H1 (cell line): ENCODE data around the gene DHDH. TPM values are rescaled to one million over a fixed set of nuclear protein-coding genes. Genes with fewer than 3 reads are reported as not detected.

Experiments
- CTCF ChIA-PET: fragments of 300-600 bp; sonication (Branson Sonifier 250); formaldehyde crosslinking; loops from one replicate; lab custom pipeline; 2021; ENCODE audit not compliant: partially characterized antibody; lab: Charles Lee
- POLR2A ChIA-PET: fragments of 300-600 bp; sonication (Branson Sonifier 250); formaldehyde crosslinking; loops from one replicate; lab custom pipeline; 2021; ENCODE audit warnings: inconsistent platforms; ENCODE audit not compliant: partially characterized antibody; lab: Charles Lee
- DNase-seq, 2 experiments: peaks; one replicate each; pipeline versions ENCODE4 v3.0.0 to v3.0.0-alpha.2; 2010 to 2022; ENCODE audit warnings: low spot score in 2 of 2, low read depth in 1 of 2, mixed read lengths in 1 of 2
- FAIRE-seq: peaks from 2 replicates; lab custom pipeline; 2011; peaks lifted over from hg19 to GRCh38; lab: Jason Lieb, UNC
- H2AFZ ChIP-seq: 2 replicates; pipeline ENCODE4 v1.8.1; 2012; ENCODE audit warnings: low read length, inconsistent platforms
- H2AK5ac ChIP-seq: 2 replicates; pipeline ENCODE4 v1.6.1; 2013; ENCODE audit warnings: low read depth, low read length
- H2BK120ac ChIP-seq: replicated peaks from 2 replicates; pipeline ENCODE3; 2013; ENCODE audit warnings: low read depth, low read length, inconsistent platforms
- H2BK12ac ChIP-seq: 2 replicates; pipeline ENCODE4 v1.6.1; 2013; ENCODE audit warnings: low read depth, low read length
- H2BK15ac ChIP-seq: 2 replicates; pipeline ENCODE4 v1.6.1; 2013; ENCODE audit warnings: low read length
- H2BK20ac ChIP-seq: 2 replicates; pipeline ENCODE4 v1.6.1; 2013; ENCODE audit warnings: low read length
- H2BK5ac ChIP-seq: 2 replicates; pipeline ENCODE4 v1.6.1; 2013; ENCODE audit warnings: low read depth, low read length
- H3K14ac ChIP-seq: 2 replicates; pipeline ENCODE4 v1.6.1; 2013; ENCODE audit warnings: inconsistent platforms; ENCODE audit not compliant: insufficient read length
- H3K18ac ChIP-seq: 2 replicates; pipeline ENCODE4 v1.6.1; 2013; ENCODE audit warnings: low read length; ENCODE audit errors: extremely low read depth
- H3K23ac ChIP-seq: 2 replicates; pipeline ENCODE4 v1.6.1; 2013; ENCODE audit warnings: inconsistent platforms; ENCODE audit not compliant: insufficient read length
- H3K23me2 ChIP-seq: 2 replicates; pipeline ENCODE4 v1.6.1; 2013; ENCODE audit warnings: low read depth, low read length
- H3K27ac ChIP-seq: 2 replicates; pipeline ENCODE4 v1.6.1; 2011; ENCODE audit warnings: low read depth, low read length, inconsistent platforms
- H3K27me3 ChIP-seq, 4 experiments: replicated peaks in 1 of 4; 1 replicate in 1 of 4; 2 replicates in 3 of 4; pipeline versions ENCODE4 v1.6.1 to v1.8.1; 2011 to 2013; ENCODE audit warnings: low read length in 3 of 4, mild to moderate bottlenecking in 3 of 4, inconsistent platforms in 2 of 4, mixed read lengths in 2 of 4, moderate library complexity in 1 of 4; ENCODE audit not compliant: control insufficient read depth in 3 of 4, insufficient read depth in 3 of 4; ENCODE audit errors: extremely low read depth in 1 of 4
- H3K36me3 ChIP-seq, 4 experiments: 2 replicates each; pipeline versions ENCODE4 v1.6.1 to v1.8.1; 2011 to 2013; ENCODE audit warnings: mild to moderate bottlenecking in 4 of 4, low read length in 3 of 4, moderate library complexity in 2 of 4, control low read depth in 1 of 4, inconsistent platforms in 1 of 4; ENCODE audit not compliant: insufficient read depth in 4 of 4, control insufficient read depth in 2 of 4
- H3K4ac ChIP-seq: replicated peaks from 2 replicates; pipeline ENCODE3; 2013; ENCODE audit warnings: low read length, low read depth, mixed read lengths, inconsistent platforms; ENCODE audit not compliant: insufficient read length
- H3K4me1 ChIP-seq, 4 experiments: replicated peaks in 1 of 4; 1 replicate in 1 of 4; 2 replicates in 3 of 4; pipeline versions ENCODE4 v1.6.1 to v1.8.1; 2011 to 2013; ENCODE audit warnings: low read length in 3 of 4, inconsistent platforms in 2 of 4, mixed read lengths in 1 of 4; ENCODE audit not compliant: insufficient read depth in 4 of 4, control insufficient read depth in 3 of 4
- H3K4me2 ChIP-seq, 2 experiments: 2 replicates each; pipeline versions ENCODE4 v1.6.1 to v1.8.1; 2011 to 2013; ENCODE audit warnings: low read depth in 2 of 2, low read length in 2 of 2, control low read depth in 1 of 2, inconsistent platforms in 1 of 2, mild to moderate bottlenecking in 1 of 2; ENCODE audit not compliant: insufficient read depth in 1 of 2
- H3K4me3 ChIP-seq, 4 experiments: fragments of 200-600, 300-600 bp in 1 of 4; sonication (generic), shearing (Covaris generic), sonication (Bioruptor Twin) in 1 of 4; 2 replicates each; pipeline versions ENCODE4 v1.5.1 to v1.8.1; 2011 to 2016; ENCODE audit warnings: low read length in 4 of 4, low read depth in 3 of 4, control low read depth in 2 of 4, inconsistent platforms in 2 of 4, mild to moderate bottlenecking in 2 of 4, mixed read lengths in 1 of 4, moderate library complexity in 1 of 4; ENCODE audit not compliant: insufficient read depth in 2 of 4; ENCODE audit errors: extremely low read depth in 1 of 4
- H3K56ac ChIP-seq: replicated peaks from 2 replicates; pipeline ENCODE3; 2013; ENCODE audit warnings: low read depth, mild to moderate bottlenecking, mixed read lengths, low read length, inconsistent platforms; ENCODE audit not compliant: insufficient read length
- H3K79me1 ChIP-seq: 2 replicates; pipeline ENCODE4 v1.6.1; 2013; ENCODE audit warnings: low read depth, low read length, control low read depth
- H3K79me2 ChIP-seq, 2 experiments: 2 replicates each; pipeline versions ENCODE4 v1.6.1 to v1.8.1; 2012 to 2013; ENCODE audit warnings: low read length in 2 of 2, mild to moderate bottlenecking in 2 of 2, inconsistent platforms in 1 of 2; ENCODE audit not compliant: insufficient read depth in 2 of 2, control insufficient read depth in 1 of 2
- H3K9ac ChIP-seq, 4 experiments: replicated peaks in 1 of 4; 1 replicate in 1 of 4; 2 replicates in 3 of 4; pipeline versions ENCODE4 v1.6.1 to v1.8.1; 2011 to 2013; ENCODE audit warnings: low read depth in 3 of 4, low read length in 3 of 4, control low read depth in 2 of 4, mild to moderate bottlenecking in 2 of 4, moderate library complexity in 2 of 4, inconsistent platforms in 1 of 4; ENCODE audit errors: extremely low read depth in 1 of 4
- H3K9me3 ChIP-seq, 2 experiments: 2 replicates each; pipeline versions ENCODE4 v1.6.1 to v1.8.1; 2012 to 2013; ENCODE audit warnings: mild to moderate bottlenecking in 2 of 2, moderate library complexity in 2 of 2, control low read depth in 1 of 2, inconsistent platforms in 1 of 2, low read depth in 1 of 2, low read length in 1 of 2, mixed read lengths in 1 of 2; ENCODE audit not compliant: insufficient read depth in 2 of 2
- H4K20me1 ChIP-seq, 2 experiments: replicated peaks in 1 of 2; 2 replicates each; pipeline versions ENCODE3 to v1.8.1; 2011 to 2013; ENCODE audit warnings: inconsistent platforms in 2 of 2, low read length in 2 of 2, mild to moderate bottlenecking in 1 of 2; ENCODE audit not compliant: insufficient read depth in 2 of 2, control insufficient read depth in 1 of 2
- H4K5ac ChIP-seq: 2 replicates; pipeline ENCODE4 v1.6.1; 2013; ENCODE audit warnings: low read length, low read depth, mixed read lengths, inconsistent platforms; ENCODE audit not compliant: insufficient read length
- H4K8ac ChIP-seq: 2 replicates; pipeline ENCODE4 v1.8.0; 2013; ENCODE audit warnings: mild to moderate bottlenecking, moderate library complexity, low read length, inconsistent platforms; ENCODE audit not compliant: insufficient read depth; ENCODE audit errors: extremely low read depth
- H4K91ac ChIP-seq: replicated peaks from 2 replicates; pipeline ENCODE3; 2013; ENCODE audit warnings: low read length, mixed read lengths, inconsistent platforms; ENCODE audit not compliant: insufficient read length
- WGBS, 2 experiments: shearing (Covaris generic) in 1 of 2; methylation state at CpG; one replicate each; pipeline versions ENCODE4 v1.1.6 to v1.1.7; 2013 to 2015; ENCODE audit warnings: low lambda C conversion rate in 2 of 2, mixed read lengths in 2 of 2, inconsistent platforms in 1 of 2, low coverage in 1 of 2, missing lambda C conversion rate in 1 of 2; ENCODE audit not compliant: insufficient replicate concordance in 2 of 2, insufficient coverage in 1 of 2, insufficient read length in 1 of 2; ENCODE audit errors: extremely low coverage in 1 of 2, missing lambda C conversion rate in 1 of 2; 5-methylcytosine and 5-hydroxymethylcytosine counted together
- polyA plus RNA-seq, 7 experiments: library from polyadenylated mRNA; depleted of rRNA in 3 of 7; stranded (reverse) in 5 of 7; unstranded in 2 of 7; fragments of >200 nt in 5 of 7; fragments of 200-250 nt in 2 of 7; gene quantifications; 1 replicate in 5 of 7; 2 replicates in 1 of 7; 4 replicates in 1 of 7; pipeline versions ENCODE4 v1.2.1 to v1.2.3, GENCODE V29; 2011 to 2013; ENCODE audit warnings: missing spikeins in 2 of 7, mixed read lengths in 2 of 7
- total RNA-seq: library from RNA; stranded (reverse); fragmentation: NEBNext Ultra II Directional; extraction: Animal tissue kit (Norgen Biotek cat#: 25700); gene quantifications from 2 replicates; pipeline ENCODE4 v1.2.1, GENCODE V29; 2021

The DHDH gene
- total and polyA plus RNA-seq, 2 of the 8 experiments (the other 6 are each of a cell fraction or from before 2014, with no cell fraction given) = 2.2 to 2.8 TPM

GRCh38 chr19:48950159-48950558 lies 16.7 kb downstream of the DHDH start:
- Histone ChIP-seq H3K36me3 (no peaks in the 10 kb centered on the region), H3K79me1 (no peaks in the 10 kb centered on the region), H2BK120ac (no peak overlapping the region), H4K8ac (no peak overlapping the region), H3K4me1 (peaks cover 0 to 2% (median 0%) of the 10 kb centered on the region in 4 experiments; a peak in 1 of 7 replicates), H3K14ac (no peak overlapping the region), H3K23me2 (no peaks in the 10 kb centered on the region; the same call in 1 of the 2 replicates), H2AFZ (no peak overlapping the region), H2AK5ac (no peak overlapping the region), H3K9me3 (no peaks in the 10 kb centered on the region), H4K20me1 (no peaks in the 10 kb centered on the region), H4K91ac (no peak overlapping the region), H2BK20ac (no peak overlapping the region), H3K27ac (no peak overlapping the region), H3K4me3 (no peak overlapping the region), H3K27me3 (no peaks in the 10 kb centered on the region; a peak in 1 of 7 replicates), H2BK15ac (no peak overlapping the region), H3K4ac (no peak overlapping the region), H3K56ac (no peak overlapping the region), H3K18ac (no peak overlapping the region), H2BK12ac (no peak overlapping the region), H2BK5ac (no peak overlapping the region), H4K5ac (no peak overlapping the region), H3K79me2 (peaks cover 0 to 3% of the 10 kb centered on the region in 2 experiments; a peak in 2 of 4 replicates), H3K9ac (no peak overlapping the region), H3K23ac (no peak overlapping the region), H3K4me2 (no peak overlapping the region)
- ChIA-PET POLR2A (interaction anchor here (0.6 to 1.9 kb wide), 3 partner anchors 11 to 16 kb away, joined by 3 to 9 read pairs (median 4); no protein-coding TSS in a partner anchor), CTCF (interaction anchor here (1.7 kb wide), 1 partner anchor 43 kb away, joined by 5 read pairs; the partner anchor contains the start of gene GYS1)
- FAIRE-seq (no peak), DNase-seq (no peak)
- WGBS, 2 experiments = 87% methylated on average over 3 of the region's 3 CpGs; no CpG with 5 or more reads in 1 of the 2 experiments
